Measurements from ENCODE around the gene ITPR2.
"Not testable (repeated sequence)": the region's sequence is repeated elsewhere in the genome, so short reads cannot be mapped to it uniquely, and the experiment has no call there.

ITPR2 gene

GRCh38 chr12:26327975-26328644, 504.9 kb downstream of the ITPR2 start:
- no peak for FAIRE-seq

- FAIRE-seq, result no peak
Observed at GRCh38 chr12:26323673-26324072, 509.3 kb downstream of the ITPR2 start.

DNA sequence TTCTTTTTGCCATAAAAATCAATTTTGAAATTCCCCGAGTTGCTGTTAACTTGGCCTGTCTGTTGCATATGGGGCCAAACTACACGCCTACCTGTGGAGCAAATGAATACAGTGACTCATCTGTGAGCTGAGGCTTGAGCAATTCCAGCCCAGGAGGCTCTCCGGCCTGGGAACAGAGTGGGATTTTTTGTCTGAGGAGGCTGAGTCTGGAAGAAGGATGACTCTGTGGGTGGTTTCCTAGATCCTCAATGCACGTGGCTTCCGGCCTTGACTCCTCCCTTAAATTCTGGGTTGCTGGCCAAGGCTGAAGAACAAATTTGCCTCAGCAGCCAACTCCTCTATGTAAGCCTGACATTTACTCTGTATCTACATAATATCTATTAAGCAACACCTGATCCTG, 513.5 kb downstream of the ITPR2 start:
- no peak for FAIRE-seq

DNA sequence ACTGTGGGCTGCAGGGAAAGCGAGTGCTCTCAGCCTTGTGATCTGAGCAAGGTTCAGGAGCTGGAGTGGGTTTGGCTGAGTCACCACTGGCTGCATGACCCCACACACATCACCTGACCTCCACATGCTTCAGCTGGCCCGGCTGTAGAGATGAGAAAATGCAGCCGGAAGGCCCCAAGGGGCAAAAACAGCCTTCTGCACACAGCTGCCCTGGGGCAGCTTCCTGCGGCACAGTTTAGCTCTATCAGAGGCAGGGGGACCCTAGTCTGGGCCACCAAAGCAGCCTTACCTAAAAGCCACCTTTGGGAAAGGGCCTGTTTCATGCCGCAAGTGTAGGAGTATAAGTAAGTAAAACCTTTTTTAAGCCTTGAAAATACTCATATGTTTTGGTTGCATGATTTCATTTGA, 514.3 kb downstream of the ITPR2 start:
- FAIRE-seq, result no peak

DNA sequence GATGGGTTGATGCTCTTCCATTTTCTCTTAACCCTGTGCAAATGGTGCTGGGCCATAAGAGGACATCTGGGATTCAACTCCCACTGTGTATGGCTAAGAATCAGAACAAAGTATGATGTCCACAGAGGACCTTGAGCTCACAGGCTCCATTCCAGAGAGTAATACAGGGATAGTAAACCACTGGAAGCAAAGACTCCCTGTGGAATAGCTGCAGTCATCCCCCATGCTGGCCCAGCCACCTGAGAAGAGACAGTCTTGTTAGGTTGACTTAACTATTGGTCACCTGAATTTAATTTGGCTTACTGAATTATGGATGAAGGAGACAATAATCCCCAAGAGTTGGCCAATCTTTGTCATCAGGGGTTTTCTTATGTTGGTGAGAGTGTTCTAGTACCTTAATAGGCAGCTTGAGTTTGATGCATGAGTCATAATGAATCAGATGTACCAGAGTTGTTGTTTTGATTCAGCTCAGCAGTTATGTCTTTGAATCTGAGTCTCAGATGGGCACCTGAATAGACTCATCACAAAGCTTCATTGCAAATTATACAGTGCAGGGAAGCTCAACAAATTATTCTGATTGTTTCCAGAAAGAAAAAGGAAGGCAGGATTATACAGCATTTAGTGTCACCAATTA, 514.9 kb downstream of the ITPR2 start:
- FAIRE-seq, result no peak

DNA sequence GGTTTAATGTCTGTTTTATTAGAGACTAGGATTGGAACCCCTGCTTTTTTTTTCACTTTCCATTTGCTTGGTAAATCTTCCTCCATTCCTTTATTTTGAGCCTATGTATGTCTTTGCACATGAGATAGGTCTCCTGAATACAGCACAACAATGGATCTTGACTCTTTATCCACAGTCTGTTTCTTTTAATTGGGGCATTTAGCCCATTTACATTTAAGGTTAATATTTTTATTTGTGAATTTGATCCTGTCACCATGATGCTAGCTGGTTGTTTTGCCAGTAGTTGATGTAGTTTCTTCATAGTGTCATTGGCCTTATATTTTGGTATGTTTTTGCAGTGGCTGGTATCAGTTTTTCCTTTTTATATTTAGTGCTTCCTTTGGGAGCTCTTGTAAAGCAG, 518.9 kb downstream of the ITPR2 start:
- FAIRE-seq, result not testable (repeated sequence)

DNA sequence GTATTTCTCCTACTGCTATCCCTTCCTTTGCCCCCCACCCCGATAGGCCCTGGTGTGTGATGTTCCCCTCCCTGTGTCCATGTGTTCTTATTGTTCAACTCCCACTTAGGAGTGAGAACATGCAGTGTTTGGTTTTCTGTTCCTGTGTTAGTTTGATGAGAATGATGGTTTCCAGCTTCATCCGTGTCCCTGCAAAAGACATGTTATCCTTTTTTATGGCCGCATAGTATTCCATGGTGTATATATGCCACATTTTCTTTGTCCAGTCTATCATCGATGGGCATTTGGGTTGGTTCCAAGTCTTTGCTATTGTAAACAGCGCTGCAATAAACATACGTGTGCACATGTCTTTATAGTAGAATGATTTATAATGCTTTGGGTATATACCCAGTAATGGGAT, 522.5 kb downstream of the ITPR2 start:
- not testable (repeated sequence) for FAIRE-seq

DNA sequence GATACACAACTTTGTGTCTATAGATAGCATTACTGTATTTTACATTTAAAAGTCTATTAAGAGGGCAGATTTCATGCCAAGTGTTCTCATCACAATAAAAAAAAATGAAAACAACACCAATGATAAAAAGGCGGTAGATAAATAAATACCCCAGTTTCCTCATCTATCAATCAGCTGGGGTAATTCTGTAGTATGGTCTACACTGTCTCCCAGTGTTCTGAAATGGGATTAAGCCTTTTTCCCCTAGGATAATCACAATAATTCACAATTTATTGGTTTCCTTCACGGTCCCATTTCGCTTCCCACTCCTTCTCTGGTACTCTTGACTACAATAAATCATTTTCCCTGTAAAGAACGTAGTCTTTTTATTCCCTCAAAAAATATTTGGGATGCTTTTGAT, 523.4 kb downstream of the ITPR2 start:
- no peak for FAIRE-seq

DNA sequence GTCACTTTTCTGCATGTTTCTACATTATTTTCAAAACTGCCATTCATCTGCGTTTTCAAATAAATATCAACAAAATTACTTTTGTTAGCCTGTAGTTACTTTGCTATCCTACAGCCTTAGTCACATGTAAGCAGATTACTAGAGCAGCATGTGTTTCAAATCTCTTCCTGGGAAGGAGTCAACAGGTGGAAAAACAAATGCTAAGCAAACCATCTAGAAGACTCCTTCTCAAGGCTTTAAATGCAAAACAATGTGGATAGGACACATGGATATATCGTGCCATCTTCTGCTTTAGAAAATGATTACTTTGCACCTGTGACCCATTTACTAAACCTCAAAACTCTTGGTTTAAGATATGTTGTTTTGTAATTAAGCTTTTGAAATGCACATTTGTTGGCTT, 528.7 kb downstream of the ITPR2 start:
- FAIRE-seq, result no peak

DNA sequence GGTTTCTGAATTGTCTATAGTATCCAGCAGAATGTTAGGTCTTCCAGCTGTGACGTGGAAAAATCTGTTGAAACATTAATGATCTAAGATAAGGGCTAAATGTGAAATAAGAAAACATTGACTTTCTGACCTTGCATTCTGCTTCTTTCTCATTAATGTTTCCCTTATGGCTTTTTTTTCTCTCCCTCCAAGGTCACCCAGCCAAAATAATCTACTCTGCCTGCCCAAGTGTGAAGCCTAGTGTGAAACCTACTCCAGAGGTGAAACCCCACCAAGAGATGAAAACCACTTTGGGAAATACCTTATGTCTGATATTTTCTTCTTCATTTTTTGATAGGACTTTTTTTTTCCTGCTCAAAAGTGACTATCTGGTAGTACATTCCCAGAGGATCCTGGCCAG, 529.6 kb downstream of the ITPR2 start:
- FAIRE-seq, result no peak

DNA sequence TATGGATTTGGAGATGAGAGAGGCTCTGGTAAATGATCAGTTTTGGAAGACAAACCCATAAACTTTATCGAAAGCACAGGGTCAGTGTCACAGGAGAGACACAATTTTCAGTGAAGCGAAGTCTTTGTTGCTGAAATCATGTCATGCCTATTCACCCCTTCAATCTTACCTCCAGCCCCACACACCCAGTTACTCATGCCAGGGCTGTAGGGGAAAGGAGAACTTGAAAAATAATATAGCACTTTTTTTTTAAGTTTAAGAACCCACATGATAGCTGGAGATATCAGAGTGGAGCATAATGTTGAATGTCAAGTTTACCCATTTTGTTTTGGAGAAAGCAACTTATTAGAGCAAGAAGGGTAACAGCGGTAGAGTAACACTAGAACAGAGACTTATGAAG, 530.2 kb downstream of the ITPR2 start:
- FAIRE-seq, result no peak

- FAIRE-seq, result no peak
Observed at GRCh38 chr12:26299751-26300150, 533.2 kb downstream of the ITPR2 start.

DNA sequence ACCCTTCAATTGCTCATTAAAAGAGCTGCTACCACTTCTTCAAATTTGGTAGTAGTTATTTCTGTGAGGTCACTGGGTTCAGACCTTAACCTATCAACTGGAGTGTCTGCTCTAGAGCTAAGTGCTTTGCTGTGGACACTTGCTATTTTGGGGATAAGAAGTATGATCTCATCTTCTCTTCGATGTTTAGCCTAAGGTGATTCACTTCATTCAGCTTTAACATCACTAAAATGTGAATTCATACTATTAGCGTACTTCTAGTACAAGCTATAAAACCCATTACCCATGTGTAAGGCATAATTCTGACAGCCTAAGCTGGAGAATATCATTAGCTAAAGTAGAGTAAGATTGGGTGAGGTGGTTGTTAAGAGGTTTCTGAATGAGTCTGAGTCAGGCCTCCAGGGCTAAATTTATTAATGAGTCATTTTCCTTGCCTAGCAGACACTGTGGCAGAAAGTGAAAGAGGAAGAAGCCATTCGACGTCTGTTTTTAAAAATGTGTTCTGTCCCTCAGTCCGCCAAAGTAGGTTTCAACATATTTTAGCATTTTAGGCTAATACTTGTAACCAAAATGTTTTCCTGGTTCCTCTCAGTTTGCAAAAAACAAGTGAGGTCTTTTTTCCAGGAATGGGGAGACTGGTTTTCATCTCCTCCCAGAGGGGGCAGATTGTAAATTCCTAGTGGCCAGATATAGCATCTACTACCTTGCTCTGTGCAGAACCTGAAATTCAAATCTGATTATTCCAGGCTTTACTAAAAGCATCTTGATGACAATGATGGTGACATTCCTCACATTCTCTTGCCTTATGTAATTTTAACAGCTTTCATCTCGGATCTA, 534.0 kb downstream of the ITPR2 start:
- FAIRE-seq, result no peak

- FAIRE-seq, result no peak
Observed at GRCh38 chr12:26297396-26298070, 535.5 kb downstream of the ITPR2 start.

GRCh38 chr12:26295001-26295400, 538.0 kb downstream of the ITPR2 start:
- no peak for FAIRE-seq

DNA sequence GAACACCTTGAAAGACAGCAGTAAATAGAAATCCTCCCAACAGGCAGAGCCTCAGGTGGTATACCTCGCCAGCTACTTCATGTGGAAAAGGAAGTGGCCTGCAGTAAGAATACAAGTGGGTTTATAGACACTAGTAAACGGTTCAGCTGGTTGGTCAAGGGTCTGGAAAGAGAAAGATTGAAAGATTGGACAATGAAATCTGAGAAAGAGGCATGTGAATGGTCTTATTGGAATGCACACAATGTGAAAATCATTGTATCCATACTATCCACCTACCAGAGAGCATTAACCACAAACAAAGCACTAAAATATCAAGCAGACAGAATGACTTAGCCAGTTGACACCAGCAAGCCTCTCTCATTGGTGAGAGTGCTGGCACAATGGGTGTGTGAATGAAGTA, 539.4 kb downstream of the ITPR2 start:
- no peak for FAIRE-seq

GRCh38 chr12:26292596-26292995, 540.4 kb downstream of the ITPR2 start:
- no peak for FAIRE-seq

DNA sequence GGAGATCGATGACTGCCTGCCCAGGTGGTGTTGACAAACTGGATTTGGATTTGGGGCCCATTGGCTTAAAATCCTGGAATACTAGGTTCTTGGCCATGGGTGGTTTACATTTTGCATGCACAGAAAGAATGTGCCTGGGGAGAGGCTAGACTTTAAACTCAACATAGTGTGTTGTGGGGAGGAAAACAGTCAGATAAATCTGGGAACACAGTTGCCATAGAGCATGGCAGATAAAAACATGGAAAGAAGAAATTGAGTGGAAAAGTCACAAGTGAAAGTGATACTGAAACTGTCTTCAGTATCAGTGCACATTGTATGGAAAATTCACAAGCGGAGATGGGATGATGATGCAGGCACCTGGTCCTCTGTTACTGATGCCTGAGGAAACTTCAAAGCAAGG, 542.4 kb downstream of the ITPR2 start:
- no peak for FAIRE-seq

DNA sequence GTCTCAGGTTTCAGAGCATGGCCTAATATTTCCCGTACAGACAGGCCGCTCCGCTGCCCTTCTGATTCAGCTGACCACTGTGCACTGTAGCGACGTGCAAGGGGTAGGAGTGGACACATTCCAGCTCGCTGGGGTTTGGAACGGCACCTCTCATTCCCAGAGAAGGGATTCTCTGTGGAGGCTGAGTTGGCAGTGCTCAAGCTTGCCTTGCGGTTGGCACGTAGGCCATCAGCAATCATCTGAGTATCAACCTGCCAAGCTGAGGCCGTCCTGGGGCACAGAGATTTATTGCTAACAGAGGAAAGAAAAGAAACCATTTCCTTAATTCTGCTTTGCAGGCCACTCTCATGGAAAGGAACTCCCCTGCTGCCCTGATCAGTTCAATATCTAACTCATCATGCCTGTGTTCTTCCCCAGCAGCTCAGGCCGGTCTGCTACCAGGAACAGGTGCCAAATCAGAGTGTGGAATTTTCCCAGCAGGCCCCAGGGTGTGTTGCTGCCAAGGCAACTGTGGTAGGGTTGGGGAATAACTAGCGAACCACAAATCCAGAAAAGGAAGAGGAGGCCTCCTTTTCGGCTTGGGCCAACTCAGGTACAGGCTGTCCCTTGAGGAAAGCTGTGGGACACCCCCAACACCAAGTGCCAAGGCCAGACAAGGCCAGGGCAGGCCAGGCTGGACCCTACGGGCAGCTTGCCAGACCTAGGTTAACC, 545.2 kb downstream of the ITPR2 start:
- FAIRE-seq, result no peak

Measured in G401.6 (cell line).